ENCODE measurements around the gene ASTE1.

- TF ChIP-seq CTCF (IDR thresholded peaks at IDR 0.05; ENCODE audit: control extremely low read depth in 1 of 3, insufficient read depth in 1 of 3, low read depth in 1 of 3, low read length in 3 of 3) (peak in 2 of 3 experiments; percentile 18 to 52; a peak in 2 of 4 replicates), MAX (IDR thresholded peaks at IDR 0.05) (no peak), ZNF274 (IDR thresholded peaks at IDR 0.05; ENCODE audit: borderline replicate concordance, extremely low read depth, low read length) (no peak), SRF (IDR thresholded peaks at IDR 0.05; ENCODE audit: low read depth, low read length) (no peak), EP300 (IDR thresholded peaks at IDR 0.05; ENCODE audit: borderline replicate concordance in 1 of 2, low read depth in 2 of 2, low read length in 2 of 2) (no peak), JUN (IDR thresholded peaks at IDR 0.05; ENCODE audit: low read depth, low read length) (no peak), CREB1 (IDR thresholded peaks at IDR 0.05) (no peak), GTF2F1 (IDR thresholded peaks at IDR 0.05; ENCODE audit: borderline replicate concordance, low read depth, low read length) (no peak), FOSL1 (IDR thresholded peaks at IDR 0.05; ENCODE audit: insufficient read depth, low read depth, low read length) (no peak), MAFK (IDR thresholded peaks at IDR 0.05; ENCODE audit: low read depth, low read length) (no peak), YY1 (IDR thresholded peaks at IDR 0.05; ENCODE audit: low read depth, low read length) (no peak)
Measured at GRCh38 chr3:131047582-131047981, 21.0 kb upstream of the ASTE1 start.
